GM18873 (cell line): ENCODE measurements around the gene CDC14B.
A peak's percentile ranks its signal among the peaks of the same experiment; 100 is the strongest.

ENCODE experiments used
- ATAC-seq: cut with Tn5 transposase; IDR thresholded peaks from one replicate; pipeline ENCODE4 v1.9.1; 2021; ENCODE audit warnings: mild to moderate bottlenecking, moderate library complexity, moderate number of reproducible peaks; ENCODE audit not compliant: unreplicated experiment, low FRiP score

CDC14B gene

DNA sequence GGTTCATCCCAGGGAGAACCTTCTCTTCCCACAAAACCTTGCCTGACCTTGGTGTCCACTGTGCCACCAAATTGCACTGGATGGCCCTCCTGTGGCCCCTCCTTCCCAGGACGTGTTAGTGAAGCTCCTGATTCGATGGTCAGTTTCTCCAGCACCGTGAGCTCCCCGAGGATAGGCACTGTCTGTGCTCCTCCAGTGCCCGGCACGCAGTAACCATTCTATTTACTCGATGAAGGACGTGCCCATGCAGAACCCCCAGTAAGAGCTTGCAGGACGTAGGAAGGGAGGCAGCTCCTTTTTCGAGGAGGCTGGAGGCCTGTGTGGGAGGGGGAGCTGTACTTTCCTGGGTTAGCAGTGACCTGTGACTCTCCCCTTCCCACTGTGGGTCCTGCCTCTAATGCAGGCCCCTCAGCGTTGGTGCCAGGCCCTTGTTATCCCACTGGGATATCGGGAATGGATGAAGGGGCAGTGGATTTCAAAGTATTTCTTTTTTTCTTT lies 130.1 kb downstream of the CDC14B start:
- no peak for ATAC-seq

DNA sequence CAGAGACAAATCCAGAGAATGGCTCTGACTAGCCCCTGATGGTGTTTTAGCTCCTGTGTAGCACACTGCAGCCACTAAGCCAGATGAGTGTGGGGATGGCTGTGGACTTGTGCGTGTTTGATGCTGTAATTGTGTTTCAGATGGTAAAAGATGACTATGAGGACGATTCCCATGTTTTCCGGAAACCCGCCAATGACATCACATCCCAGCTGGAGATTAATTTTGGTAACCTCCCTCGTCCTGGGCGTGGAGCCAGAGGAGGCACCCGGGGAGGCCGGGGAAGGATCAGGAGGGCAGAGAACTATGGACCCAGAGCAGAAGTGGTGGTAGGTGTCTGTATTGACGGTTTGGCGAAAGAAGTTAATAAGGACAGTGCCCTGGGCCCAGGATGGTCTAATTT lies 131.7 kb downstream of the CDC14B start:
- ATAC-seq, result no peak

GRCh38 chr9:96487029-96487396 lies 132.6 kb downstream of the CDC14B start:
- ATAC-seq, result no peak

GRCh38 chr9:96486386-96487028 lies 133.1 kb downstream of the CDC14B start:
- ATAC-seq, result no peak

DNA sequence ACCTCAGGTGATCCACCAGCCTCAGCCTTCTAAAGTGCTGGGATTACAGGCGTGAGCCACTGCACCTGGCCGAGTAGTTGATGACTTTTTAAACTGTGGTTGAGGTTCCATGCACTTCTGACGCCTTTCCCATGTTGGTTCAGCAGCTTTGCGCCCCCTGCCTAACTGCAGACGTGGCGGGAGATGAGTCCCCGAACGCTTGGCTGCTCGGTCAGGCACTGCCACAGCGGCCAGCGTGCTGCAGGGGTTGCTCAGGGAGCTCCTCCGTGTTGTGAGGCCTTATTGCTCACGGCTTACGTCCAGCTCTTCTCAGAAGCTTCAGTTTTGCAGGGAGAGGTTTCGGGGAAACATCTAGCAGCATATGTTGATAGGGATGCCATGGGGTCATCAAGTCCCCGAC lies 134.4 kb downstream of the CDC14B start:
- ATAC-seq, result no peak

GRCh38 chr9:96484521-96484931 lies 135.1 kb downstream of the CDC14B start:
- ATAC-seq, result peak; percentile 82

GRCh38 chr9:96483733-96484390 lies 135.8 kb downstream of the CDC14B start:
- no peak for ATAC-seq

DNA sequence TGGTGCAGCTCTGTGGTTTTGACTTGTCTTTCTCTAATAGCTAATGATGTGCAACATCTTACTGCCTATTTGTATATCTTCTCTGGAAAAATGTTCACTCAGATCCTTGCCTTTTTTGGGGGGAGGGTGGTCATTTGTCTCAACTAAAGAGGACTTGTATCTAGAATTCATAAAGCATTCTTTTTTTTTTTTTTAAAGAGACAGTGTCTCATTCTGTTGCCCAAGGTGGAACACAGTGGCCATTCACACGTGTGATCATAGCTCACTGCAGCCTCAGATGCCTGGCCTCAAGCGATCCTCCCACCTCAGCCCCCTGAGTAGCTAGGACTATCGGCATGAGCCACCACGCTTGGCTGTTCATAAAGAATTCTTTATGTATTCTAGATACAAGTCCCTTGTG lies 136.4 kb downstream of the CDC14B start:
- ATAC-seq, result no peak

DNA sequence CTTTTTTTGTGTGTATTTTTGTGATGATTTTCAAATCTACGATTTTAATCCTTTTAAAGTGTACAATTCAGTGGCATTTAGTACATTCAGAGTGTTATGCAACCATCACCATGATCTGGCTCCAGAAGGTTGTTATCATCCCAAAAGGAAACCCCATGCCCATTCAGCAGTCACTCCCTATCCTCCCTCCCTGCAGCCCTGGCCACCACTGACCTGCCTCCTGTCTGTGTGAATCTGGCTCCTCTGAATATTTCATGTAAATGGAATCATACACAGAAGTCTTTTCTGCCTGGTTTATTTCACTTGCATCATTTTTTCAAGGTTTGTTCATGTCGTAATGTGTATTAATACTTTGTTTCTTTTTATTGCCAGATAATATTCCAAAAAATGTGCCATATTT lies 137.2 kb downstream of the CDC14B start:
- no peak for ATAC-seq

- no peak for ATAC-seq
Observed at GRCh38 chr9:96480736-96481135, 138.9 kb downstream of the CDC14B start.

GRCh38 chr9:96478829-96479371 lies 140.7 kb downstream of the CDC14B start:
- ATAC-seq, result peak; percentile 71

GRCh38 chr9:96476591-96476990 lies 143.1 kb downstream of the CDC14B start:
- no peak for ATAC-seq

- no peak for ATAC-seq
Observed at GRCh38 chr9:96476013-96476412, 143.6 kb downstream of the CDC14B start.

DNA sequence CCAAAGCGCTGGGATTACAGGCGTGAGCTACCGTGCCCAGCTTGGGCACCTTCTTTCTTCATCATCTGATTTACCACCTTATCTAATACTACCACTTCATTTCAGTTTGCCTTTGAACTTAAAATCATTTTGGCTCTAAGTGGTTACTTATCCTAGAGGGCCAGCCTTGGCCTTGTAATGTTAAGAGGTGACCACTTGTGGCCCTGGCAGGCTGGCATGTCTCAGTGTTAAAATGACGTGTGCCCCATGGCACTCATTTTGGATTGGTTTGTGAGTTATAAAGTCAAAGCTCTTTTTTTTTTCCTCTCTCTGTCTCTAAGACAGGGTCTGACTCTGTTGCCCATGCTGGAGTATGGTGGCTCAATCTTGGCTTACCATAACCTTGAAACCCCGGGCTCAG lies 151.9 kb downstream of the CDC14B start:
- ATAC-seq, result no peak

DNA sequence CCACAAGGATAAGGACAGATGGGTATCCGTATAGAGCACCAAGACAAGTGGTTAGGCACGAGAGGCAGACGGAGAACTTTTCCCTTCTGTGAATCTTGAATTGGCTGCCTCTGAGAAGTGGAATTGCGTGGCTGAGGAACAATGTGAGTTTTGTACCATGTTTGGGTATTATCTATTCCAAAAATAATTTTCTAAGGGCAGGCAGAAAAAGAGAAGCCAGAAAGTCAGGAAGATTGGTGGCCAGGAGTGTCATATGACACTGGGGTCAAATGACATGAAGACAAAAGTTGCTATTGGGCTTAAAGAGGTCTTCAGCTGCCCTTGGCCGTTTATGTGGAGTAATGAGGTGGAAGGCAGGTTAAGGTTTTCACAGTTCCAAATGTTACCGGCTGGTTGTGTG lies 155.2 kb downstream of the CDC14B start:
- ATAC-seq, result no peak

DNA sequence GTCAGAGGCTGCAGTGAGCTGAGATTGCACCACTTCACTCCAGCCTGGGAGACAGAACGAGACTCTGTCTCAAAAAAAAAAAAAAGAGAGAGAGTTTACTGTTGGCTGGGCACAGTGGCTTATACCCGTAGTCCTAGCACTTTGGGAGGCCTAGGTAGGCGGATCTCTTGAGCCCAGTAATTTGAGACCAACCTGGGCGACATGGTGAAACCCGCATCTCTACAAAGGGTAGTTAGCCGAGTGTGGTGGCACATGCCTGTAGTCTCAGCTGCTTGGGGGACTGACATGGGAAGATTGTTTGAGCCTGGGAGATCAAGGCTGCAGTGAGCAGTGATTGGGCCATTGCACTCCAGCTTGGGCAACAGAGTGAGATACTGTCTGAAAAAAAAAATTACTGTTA lies 157.1 kb downstream of the CDC14B start:
- ATAC-seq, result no peak

DNA sequence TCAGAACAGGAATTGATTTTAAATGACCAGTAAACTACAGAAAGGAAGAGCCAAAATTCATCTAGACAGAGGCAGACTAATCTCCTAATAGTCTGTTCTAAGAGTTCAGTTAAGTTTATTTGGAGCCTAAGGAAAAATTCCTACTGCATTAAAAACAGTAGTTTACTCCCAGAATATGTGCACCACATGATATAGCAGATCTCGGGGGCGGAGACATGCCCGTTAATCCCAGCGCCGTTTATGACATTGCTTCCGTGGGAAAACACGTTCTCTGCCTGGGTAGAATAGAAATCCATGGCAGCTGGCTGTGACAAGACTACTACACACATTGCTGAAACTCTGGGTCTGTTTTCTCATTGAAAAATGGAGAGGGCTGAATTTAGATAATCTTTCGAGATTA lies 158.3 kb downstream of the CDC14B start:
- ATAC-seq, result no peak

DNA sequence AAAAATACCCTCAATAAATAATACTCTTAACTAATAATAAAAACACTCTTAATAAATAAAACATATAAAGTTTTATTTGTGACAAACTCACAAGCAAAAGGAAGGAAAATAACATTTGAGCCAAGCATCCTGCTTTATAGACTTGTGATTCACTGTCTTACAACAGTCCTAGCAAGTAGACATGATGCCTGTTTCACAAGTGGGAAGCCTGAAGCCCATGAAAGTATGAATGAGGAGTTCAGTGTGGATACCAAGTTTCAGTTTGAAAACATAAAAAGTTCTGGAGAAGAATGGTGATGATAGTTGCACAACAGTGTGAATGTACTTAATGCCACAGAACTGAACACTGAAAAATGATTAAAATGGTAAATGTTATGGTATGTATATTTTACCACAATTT lies 158.8 kb downstream of the CDC14B start:
- no peak for ATAC-seq

GRCh38 chr9:96460470-96460869 lies 159.2 kb downstream of the CDC14B start:
- no peak for ATAC-seq

DNA sequence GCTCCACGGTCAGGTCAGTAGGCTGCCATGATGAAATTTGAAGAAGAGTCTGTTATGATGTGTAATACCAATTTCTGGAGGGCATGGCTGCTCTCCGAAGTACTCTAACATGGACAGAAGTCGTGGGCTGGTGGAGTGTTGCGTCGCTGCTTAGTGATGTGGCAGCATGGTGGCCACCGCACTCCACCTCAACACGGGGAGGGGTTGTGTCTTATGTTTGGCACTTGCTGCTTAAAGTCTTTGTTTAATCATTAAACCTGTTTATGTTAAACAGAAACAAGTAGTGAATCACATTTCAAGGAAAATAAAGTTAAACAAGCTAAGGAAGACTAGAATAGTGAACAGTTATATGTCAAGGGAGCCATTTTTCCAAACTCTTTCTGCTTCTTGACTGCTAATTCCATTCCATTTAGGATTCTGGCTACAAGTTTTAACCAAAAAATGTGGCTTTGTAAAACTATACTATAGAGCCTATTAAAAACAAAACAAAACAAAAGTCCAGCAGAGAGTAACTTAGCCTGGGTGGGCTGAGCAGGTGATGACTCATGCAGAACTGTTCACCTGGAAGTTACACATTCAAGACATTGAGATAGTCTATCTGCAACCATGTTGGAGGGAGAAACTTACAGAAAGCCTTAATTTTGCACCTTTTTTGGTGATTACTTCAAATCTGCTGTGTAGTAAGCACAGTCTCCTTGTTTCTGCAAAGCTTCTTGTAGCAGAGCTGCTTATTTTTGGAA lies 160.2 kb downstream of the CDC14B start:
- no peak for ATAC-seq

DNA sequence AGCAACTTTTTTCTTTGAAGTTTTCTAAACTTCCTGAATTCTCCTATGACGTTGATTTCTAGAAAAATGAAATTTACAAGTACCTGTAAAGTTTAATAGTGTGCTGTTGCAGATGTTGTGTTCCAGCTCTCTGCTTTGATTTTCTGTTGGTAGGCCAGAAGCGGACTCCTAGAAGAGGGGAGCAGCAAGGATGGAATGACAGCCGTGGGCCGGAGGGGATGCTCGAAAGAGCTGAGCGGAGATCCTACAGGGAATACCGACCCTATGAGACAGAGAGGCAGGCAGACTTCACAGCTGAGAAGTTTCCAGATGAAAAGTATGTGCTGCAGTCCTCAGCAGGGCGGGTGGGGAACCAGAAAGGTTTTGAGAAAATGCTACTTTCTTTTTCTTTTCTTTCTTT lies 161.4 kb downstream of the CDC14B start:
- no peak for ATAC-seq
